ENCODE results near the gene FEM1C. TPM values are rescaled to one million over a fixed set of nuclear protein-coding genes. Genes with fewer than 3 reads are reported as not detected.
A peak's percentile ranks its signal among the peaks of the same experiment; 100 is the strongest.

The FEM1C gene
- total and polyA plus RNA-seq, 9 of the 15 experiments (the other 6 are each of a cell fraction or from before 2014, with no cell fraction given) = 1.4 to 9.3 (median 4.3) TPM

GRCh38 chr5:115549154-115549553, 4.6 kb upstream of the FEM1C start (continued):
- TF ChIP-seq CHD7 (IDR thresholded peaks at IDR 0.05; ENCODE audit: low read depth, low read length) (no peak), SNAPC5 (CRISPR knock-in tag; IDR thresholded peaks at IDR 0.05) (no peak), MCM3 (IDR thresholded peaks at IDR 0.05) (no peak), ZNF518B (CRISPR knock-in tag; IDR thresholded peaks at IDR 0.05) (no peak), MTF1 (CRISPR knock-in tag; IDR thresholded peaks at IDR 0.05; ENCODE audit: borderline replicate concordance) (no peak), TGIF2 (CRISPR knock-in tag; IDR thresholded peaks at IDR 0.05) (no peak), SAP30 (IDR thresholded peaks at IDR 0.05; ENCODE audit: borderline replicate concordance, insufficient read depth, low read depth, low read length, poor library complexity, severe bottlenecking) (no peak), PURB (CRISPR knock-in tag; IDR thresholded peaks at IDR 0.05; ENCODE audit: low read depth) (no peak), RAD21 (CRISPR knock-in tag; conservative IDR thresholded peaks at IDR 0.05 in 1 of 2, IDR thresholded peaks at IDR 0.05 in 1 of 2) (peak; percentile 29 to 64)
